Smooth muscle cell (in vitro differentiated cells): ENCODE results near the gene TMEM190. TPM values are rescaled to one million over a fixed set of nuclear protein-coding genes. Genes with fewer than 3 reads are reported as not detected.
A peak's percentile ranks its signal among the peaks of the same experiment; 100 is the strongest.

ENCODE experiments used
- DNase-seq: peaks from one replicate; lab custom pipeline; 2025; ENCODE audit not compliant: unreplicated experiment; lab: John Stamatoyannopoulos, UW
- H2AFZ ChIP-seq: fragments of 200-600 bp; sonication (generic); 2 replicates; pipeline ENCODE4 v1.6.0; 2016; ENCODE audit warnings: antibody characterized with exemption, low read depth, mild to moderate bottlenecking
- H3F3A ChIP-seq: fragments of 200-600 bp; sonication (generic); 2 replicates; pipeline ENCODE4 v1.6.0; 2017; ENCODE audit warnings: antibody characterized with exemption, low read depth
- H3K27ac ChIP-seq: fragments of 200-600 bp; sonication (generic); 2 replicates; pipeline ENCODE4 v1.5.1; 2016; ENCODE audit warnings: low read depth, mild to moderate bottlenecking
- H3K27me3 ChIP-seq: fragments of 200-600 bp; sonication (generic); 2 replicates; pipeline ENCODE4 v1.6.1; 2016; ENCODE audit warnings: low read depth, mild to moderate bottlenecking
- H3K36me3 ChIP-seq: fragments of 200-600 bp; sonication (generic); 2 replicates; pipeline ENCODE4 v1.5.1; 2016; ENCODE audit warnings: low read depth
- H3K4me1 ChIP-seq: fragments of 200-600 bp; sonication (generic); 2 replicates; pipeline ENCODE4 v1.5.1; 2016; ENCODE audit warnings: low read depth
- H3K4me2 ChIP-seq: fragments of 200-600 bp; sonication (generic); 2 replicates; pipeline ENCODE4 v1.6.0; 2016; ENCODE audit warnings: mild to moderate bottlenecking
- H3K4me3 ChIP-seq: fragments of 200-600 bp; sonication (generic); 2 replicates; pipeline ENCODE4 v1.5.1; 2016; ENCODE audit warnings: mild to moderate bottlenecking
- H3K79me2 ChIP-seq: fragments of 200-600 bp; sonication (generic); 2 replicates; pipeline ENCODE4 v1.6.0; 2016; ENCODE audit warnings: low read depth, mild to moderate bottlenecking
- H3K9ac ChIP-seq: fragments of 200-600 bp; sonication (generic); 2 replicates; pipeline ENCODE4 v1.6.0; 2016; ENCODE audit warnings: low read depth
- H3K9me3 ChIP-seq: fragments of 200-600 bp; sonication (generic); replicated peaks from 2 replicates; pipeline ENCODE4 v1.5.1; 2016; ENCODE audit warnings: low read depth
- H4K20me1 ChIP-seq: fragments of 200-600 bp; sonication (generic); 2 replicates; pipeline ENCODE4 v1.6.0; 2016; ENCODE audit warnings: low read depth
- CTCF ChIP-seq: fragments of 200-600 bp; sonication (generic); IDR thresholded peaks from 2 replicates; pipeline ENCODE4 v1.5.1; 2017; ENCODE audit warnings: borderline replicate concordance, mild to moderate bottlenecking, antibody characterized with exemption; ENCODE audit not compliant: insufficient read depth, poor library complexity, severe bottlenecking
- WGBS: methylation state at CpG from one replicate; pipeline ENCODE4 v1.1.7; 2016; ENCODE audit warnings: low lambda C conversion rate; 5-methylcytosine and 5-hydroxymethylcytosine counted together
- polyA plus RNA-seq: library from polyadenylated mRNA; unstranded; fragments of >200 nt; fragmentation: Nextera tagmentation; extraction: Ambion mirVana; gene quantifications from 2 replicates; pipeline ENCODE4 v1.2.1, GENCODE V29; 2016
- total RNA-seq: library from RNA; depleted of rRNA; stranded (reverse); fragments of >200 nt; gene quantifications from 2 replicates; pipeline ENCODE4 v1.2.3, GENCODE V29; 2014

Gene TMEM190
- total and polyA plus RNA-seq, 2 experiments from 2014 or later = 8.2 TPM; not detected in 1

- no peak for TF ChIP-seq CTCF
- 85% methylated on average over 27 of the region's 38 CpGs for WGBS
- H3K9me3 ChIP-seq = no peaks in the 10 kb centered on the region
- no peaks in the 10 kb centered on the region for H3K36me3 ChIP-seq
- H3K27me3 ChIP-seq = no peaks in the 10 kb centered on the region
- no peak overlapping the region for H3K27ac ChIP-seq
- H3K4me2 ChIP-seq = no peak overlapping the region
- H2AFZ ChIP-seq = no peak overlapping the region
- H3K9ac ChIP-seq = no peak overlapping the region
- no peak overlapping the region for H3K4me3 ChIP-seq
- peaks cover 21% of the 10 kb centered on the region for H4K20me1 ChIP-seq
- H3K4me1 ChIP-seq = peaks cover 6% of the 10 kb centered on the region
- H3F3A ChIP-seq = peaks cover 22% of the 10 kb centered on the region
- DNase-seq = no peak
- no peaks in the 10 kb centered on the region for H3K79me2 ChIP-seq
These were observed 14.2 kb upstream of the TMEM190 start for GRCh38 chr19:55362174-55362989.

GRCh38 chr19:55362990-55363716, 13.5 kb upstream of the TMEM190 start, which contains the start of gene GARIN5B:
GARIN5B (minus strand) TSS chr19:55363260; CDS start chr19:55363066, 194 bp downstream.
- no peak within 1 kb of the TSS for H3K9ac ChIP-seq
- no peak for TF ChIP-seq CTCF
- 64% methylated on average over 27 of the region's 27 CpGs for WGBS

GRCh38 chr19:55365245-55365644, 11.4 kb upstream of the TMEM190 start:
- 96% methylated on average over 8 of the region's 8 CpGs for WGBS
- DNase-seq = no peak

More at GRCh38 chr19:55362990-55363716, 13.5 kb upstream of the TMEM190 start, which contains the start of gene GARIN5B:
- Histone ChIP-seq H2AFZ (no peak within 1 kb of the TSS), H3K4me3 (no peak within 1 kb of the TSS), H4K20me1 (peaks cover 22% of the 10 kb centered on the region), H3K9me3 (no peaks in the 10 kb centered on the region), H3K27ac (peak within 1 kb of the TSS; percentile 52), H3K4me2 (no peak within 1 kb of the TSS), H3K36me3 (no peaks in the 10 kb centered on the region), H3K27me3 (no peaks in the 10 kb centered on the region), H3F3A (peaks cover 22% of the 10 kb centered on the region), H3K4me1 (peaks cover 6% of the 10 kb centered on the region), H3K79me2 (no peaks in the 10 kb centered on the region)
- no peak for DNase-seq

More at GRCh38 chr19:55365245-55365644, 11.4 kb upstream of the TMEM190 start:
- peaks cover 29% of the 10 kb centered on the region for H3F3A ChIP-seq
- H2AFZ ChIP-seq = no peak overlapping the region
- no peak overlapping the region for H3K4me2 ChIP-seq
- H3K79me2 ChIP-seq = peaks cover 4% of the 10 kb centered on the region
- no peak overlapping the region for H3K4me3 ChIP-seq
- peaks cover 31% of the 10 kb centered on the region for H4K20me1 ChIP-seq
- H3K36me3 ChIP-seq = no peaks in the 10 kb centered on the region
- no peak for TF ChIP-seq CTCF
- H3K27me3 ChIP-seq = no peaks in the 10 kb centered on the region
- H3K9ac ChIP-seq = no peak overlapping the region
- peaks cover 12% of the 10 kb centered on the region for H3K4me1 ChIP-seq
- H3K9me3 ChIP-seq = no peaks in the 10 kb centered on the region
- H3K27ac ChIP-seq = no peak overlapping the region
